DND-41 (cell line): Measurements from ENCODE around the gene UTY.

Experiments
- ATAC-seq: fragments of 200-7000 bp; cut with Tn5 transposase; 3 replicates; pipeline ENCODE4 v1.9.1; 2021; ENCODE audit warnings: low read depth; ENCODE audit not compliant: insufficient read depth
- DNase-seq: peaks from one replicate; pipeline ENCODE4 v3.0.0-alpha.2; 2020
- H2AFZ ChIP-seq: 2 replicates; pipeline ENCODE4 v1.6.0; 2012; ENCODE audit warnings: low read depth, low read length
- H3K27ac ChIP-seq: 2 replicates; pipeline ENCODE4 v1.5.1; 2012; ENCODE audit warnings: low read length, inconsistent platforms
- H3K27me3 ChIP-seq: fragments of 200-600 bp; sonication (generic); 2 replicates; pipeline ENCODE4 v1.6.0; 2012; ENCODE audit warnings: low read length, mild to moderate bottlenecking, inconsistent platforms; ENCODE audit not compliant: insufficient read depth, poor library complexity
- H3K36me3 ChIP-seq: 2 replicates; pipeline ENCODE4 v1.5.1; 2012; ENCODE audit warnings: low read length, inconsistent platforms; ENCODE audit not compliant: insufficient read depth
- H3K4me1 ChIP-seq: 2 replicates; pipeline ENCODE4 v1.5.1; 2012; ENCODE audit warnings: mild to moderate bottlenecking, low read length; ENCODE audit not compliant: insufficient read depth
- H3K4me2 ChIP-seq: 2 replicates; pipeline ENCODE4 v1.6.0; 2012; ENCODE audit warnings: mild to moderate bottlenecking, moderate library complexity, low read length, inconsistent platforms; ENCODE audit not compliant: insufficient read depth
- H3K4me3 ChIP-seq, 2 experiments: fragments of 200-600 bp in 1 of 2; shearing (Covaris generic) in 1 of 2; 2 replicates each; pipeline ENCODE4 v1.5.1; 2012 to 2016; ENCODE audit warnings: inconsistent platforms in 2 of 2, low read length in 2 of 2, mild to moderate bottlenecking in 2 of 2, low read depth in 1 of 2, moderate library complexity in 1 of 2
- H3K79me2 ChIP-seq: 2 replicates; pipeline ENCODE4 v1.6.0; 2012; ENCODE audit warnings: low read length, inconsistent platforms; ENCODE audit not compliant: insufficient read depth
- H3K9ac ChIP-seq: 2 replicates; pipeline ENCODE4 v1.6.0; 2012; ENCODE audit warnings: low read depth, mild to moderate bottlenecking, inconsistent platforms, low read length, moderate library complexity
- H3K9me3 ChIP-seq: 2 replicates; pipeline ENCODE4 v1.5.1; 2012; ENCODE audit warnings: low read length, moderate library complexity, mild to moderate bottlenecking, inconsistent platforms; ENCODE audit not compliant: insufficient read depth, severe bottlenecking
- H4K20me1 ChIP-seq: 2 replicates; pipeline ENCODE4 v1.6.0; 2012; ENCODE audit warnings: low read length; ENCODE audit not compliant: insufficient read depth
- CTCF ChIP-seq: IDR thresholded peaks from 2 replicates; pipeline ENCODE4 v1.5.1; 2012; ENCODE audit warnings: borderline replicate concordance, low read length, moderate library complexity, mild to moderate bottlenecking; ENCODE audit not compliant: poor library complexity, severe bottlenecking; ENCODE audit errors: extremely low read depth
- EZH2 ChIP-seq: IDR thresholded peaks from 3 replicates; pipeline ENCODE4 v1.6.1; 2012; ENCODE audit warnings: borderline replicate concordance, low read depth, mild to moderate bottlenecking, moderate library complexity, low read length, inconsistent platforms; ENCODE audit not compliant: severe bottlenecking

The UTY gene

GRCh38 chrY:13250421-13250820, 229.4 kb downstream of the UTY start:
- no peak for DNase-seq

DNA sequence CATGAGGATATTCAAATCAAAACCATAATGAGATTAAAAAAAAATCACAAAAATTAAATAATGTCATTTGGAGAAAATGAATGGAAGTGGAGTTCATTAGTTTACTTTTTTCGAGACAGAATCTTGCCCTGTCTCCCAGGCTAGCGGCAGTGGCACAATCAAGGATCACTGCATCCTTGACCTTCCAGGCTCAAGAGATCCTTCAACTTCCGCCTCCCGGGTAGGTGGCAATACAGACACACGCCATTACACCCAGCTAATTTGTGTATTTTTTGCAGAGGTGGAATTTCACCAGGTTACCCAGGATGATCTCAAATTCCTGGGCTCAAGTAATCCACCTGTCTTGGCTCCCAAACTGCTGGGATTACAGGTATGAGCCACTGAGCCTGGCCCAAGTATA, 236.1 kb downstream of the UTY start:
- no peak overlapping the region for H3K4me3 ChIP-seq
- H3K4me2 ChIP-seq: no peak overlapping the region
- DNase-seq (no peak), ATAC-seq (no peak)
- peaks cover 19% of the 10 kb centered on the region for H3K36me3 ChIP-seq
- H3K27me3 ChIP-seq: no peaks in the 10 kb centered on the region
- no peaks in the 10 kb centered on the region for H3K4me1 ChIP-seq
- no peaks in the 10 kb centered on the region for H3K79me2 ChIP-seq
- no peak overlapping the region for H3K9ac ChIP-seq
- TF ChIP-seq EZH2 (no peak), CTCF (no peak)
- no peak overlapping the region for H2AFZ ChIP-seq
- no peak overlapping the region for H3K27ac ChIP-seq
- no peaks in the 10 kb centered on the region for H4K20me1 ChIP-seq
- H3K9me3 ChIP-seq: no peaks in the 10 kb centered on the region

More at GRCh38 chrY:13250421-13250820, 229.4 kb downstream of the UTY start:
- no peak for ATAC-seq
- Histone ChIP-seq H3K27me3 (no peaks in the 10 kb centered on the region), H3K27ac (no peak overlapping the region), H3K4me2 (no peak overlapping the region), H3K36me3 (no peaks in the 10 kb centered on the region; the same call in 1 of the 2 replicates), H3K9ac (no peak overlapping the region), H3K4me3 (no peak overlapping the region), H2AFZ (no peak overlapping the region), H3K4me1 (no peaks in the 10 kb centered on the region), H3K9me3 (no peaks in the 10 kb centered on the region), H4K20me1 (no peaks in the 10 kb centered on the region), H3K79me2 (no peaks in the 10 kb centered on the region)
- TF ChIP-seq EZH2 (no peak), CTCF (no peak)

DNA sequence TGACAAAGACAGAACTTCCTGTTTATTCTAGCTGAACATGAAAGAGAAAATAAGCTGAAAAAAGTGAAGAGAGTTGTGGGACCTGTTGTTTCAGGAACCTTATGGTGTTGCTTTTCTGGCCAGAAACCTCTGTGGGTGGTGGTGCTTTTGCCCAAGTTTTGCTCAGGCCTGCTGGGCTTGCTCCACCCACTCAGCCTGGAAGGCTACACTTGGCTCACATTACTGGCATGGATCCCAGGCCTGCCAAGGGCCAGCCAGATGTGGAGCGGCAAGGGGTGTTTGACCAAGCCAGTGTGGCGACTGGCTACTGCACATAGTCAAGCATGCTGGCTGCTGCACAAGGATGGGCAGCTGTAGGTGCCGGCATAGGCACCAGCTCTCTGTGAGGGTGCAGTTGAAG, 245.9 kb downstream of the UTY start:
- no peaks in the 10 kb centered on the region for H3K27me3 ChIP-seq
- DNase-seq: no peak
- no peak overlapping the region for H3K4me3 ChIP-seq
- no peak for ATAC-seq
- H3K79me2 ChIP-seq: no peaks in the 10 kb centered on the region
- H4K20me1 ChIP-seq: no peaks in the 10 kb centered on the region
- H3K4me2 ChIP-seq: no peak overlapping the region
- no peak overlapping the region for H3K9ac ChIP-seq
- no peaks in the 10 kb centered on the region for H3K4me1 ChIP-seq
- H2AFZ ChIP-seq: no peak overlapping the region
- no peak overlapping the region for H3K27ac ChIP-seq
- TF ChIP-seq EZH2: no peak
- TF ChIP-seq CTCF: no peak
- H3K36me3 ChIP-seq: peaks cover 39% of the 10 kb centered on the region
- H3K9me3 ChIP-seq: no peaks in the 10 kb centered on the region

GRCh38 chrY:13233118-13233517, 246.7 kb downstream of the UTY start:
- H2AFZ ChIP-seq: no peak overlapping the region
- H3K9me3 ChIP-seq: no peaks in the 10 kb centered on the region
- DNase-seq: no peak
- peaks cover 33% of the 10 kb centered on the region for H3K36me3 ChIP-seq
- no peak overlapping the region for H3K27ac ChIP-seq
- no peaks in the 10 kb centered on the region for H3K79me2 ChIP-seq
- TF ChIP-seq CTCF: no peak
- TF ChIP-seq EZH2: no peak
- H4K20me1 ChIP-seq: no peaks in the 10 kb centered on the region
- H3K4me1 ChIP-seq: no peaks in the 10 kb centered on the region
- no peak overlapping the region for H3K4me2 ChIP-seq
- H3K27me3 ChIP-seq: no peaks in the 10 kb centered on the region
- no peak overlapping the region for H3K9ac ChIP-seq
- no peak overlapping the region for H3K4me3 ChIP-seq
- ATAC-seq: no peak
